RKO (cell line): Measurements from ENCODE around the gene PTPRE.

ENCODE experiments used
- DNase-seq: peaks from one replicate; pipeline ENCODE4 v3.0.0-alpha.2; 2016; ENCODE audit warnings: low spot score

Gene PTPRE

GRCh38 chr10:127908106-127908958 lies 1.4 kb downstream of the PTPRE start:
- DNase-seq: peak; percentile 29

- DNase-seq: no peak
Observed at GRCh38 chr10:127908959-127909267, 2.0 kb downstream of the PTPRE start.

- no peak for DNase-seq
Observed at GRCh38 chr10:127909716-127910463, 3.0 kb downstream of the PTPRE start.

GRCh38 chr10:127910464-127910770 lies 3.5 kb downstream of the PTPRE start:
- no peak for DNase-seq

- DNase-seq: no peak
Observed at GRCh38 chr10:127911218-127911866, 4.4 kb downstream of the PTPRE start.

GRCh38 chr10:127911867-127912257 lies 5.0 kb downstream of the PTPRE start:
- DNase-seq: no peak

GRCh38 chr10:127912607-127913367 lies 5.9 kb downstream of the PTPRE start:
- no peak for DNase-seq

- no peak for DNase-seq
Observed at GRCh38 chr10:127913368-127913759, 6.5 kb downstream of the PTPRE start.

GRCh38 chr10:127915324-127915723 lies 8.4 kb downstream of the PTPRE start:
- DNase-seq: no peak

- no peak for DNase-seq
Observed at GRCh38 chr10:127916826-127917225, 9.9 kb downstream of the PTPRE start.

- no peak for DNase-seq
Observed at GRCh38 chr10:127918572-127918971, 11.7 kb downstream of the PTPRE start.

- peak; percentile 12 for DNase-seq
Observed at GRCh38 chr10:127919418-127920271, 12.7 kb downstream of the PTPRE start.

GRCh38 chr10:127920306-127921074 lies 13.6 kb downstream of the PTPRE start:
- no peak for DNase-seq

- no peak for DNase-seq
Observed at GRCh38 chr10:127921075-127921752, 14.3 kb downstream of the PTPRE start.

GRCh38 chr10:127921753-127922145 lies 14.8 kb downstream of the PTPRE start:
- no peak for DNase-seq

- no peak for DNase-seq
Observed at GRCh38 chr10:127922206-127922605, 15.3 kb downstream of the PTPRE start.

GRCh38 chr10:127922675-127923366 lies 15.9 kb downstream of the PTPRE start:
- DNase-seq: no peak

GRCh38 chr10:127923646-127924045 lies 16.7 kb downstream of the PTPRE start:
- no peak for DNase-seq

GRCh38 chr10:127925471-127926207 lies 18.7 kb downstream of the PTPRE start:
- DNase-seq: no peak
